Activated naive CD4-positive, alpha-beta T cell treated with Interleukin-2 at 50 U/mL for 16 hours (primary cell): ENCODE measurements around the gene PHKA2.

Source experiments
- DNase-seq: peaks from one replicate; pipeline ENCODE4 v3.0.0-alpha.2; 2020

Gene PHKA2

GRCh38 chrX:18973527-18974192, 10.3 kb downstream of the PHKA2 start:
- no peak for DNase-seq

GRCh38 chrX:18971506-18971905, 12.4 kb downstream of the PHKA2 start:
- no peak for DNase-seq

GRCh38 chrX:18970465-18970864, 13.4 kb downstream of the PHKA2 start:
- no peak for DNase-seq

- no peak for DNase-seq
Measured at GRCh38 chrX:18966624-18967023, 17.3 kb downstream of the PHKA2 start.

- DNase-seq: no peak
Measured at GRCh38 chrX:18964901-18965300, 19.0 kb downstream of the PHKA2 start.

GRCh38 chrX:18964026-18964425, 19.9 kb downstream of the PHKA2 start:
- no peak for DNase-seq

GRCh38 chrX:18962329-18962728, 21.6 kb downstream of the PHKA2 start:
- no peak for DNase-seq

GRCh38 chrX:18961686-18962085, 22.2 kb downstream of the PHKA2 start:
- no peak for DNase-seq

- no peak for DNase-seq
Measured at GRCh38 chrX:18956303-18957032, 27.4 kb downstream of the PHKA2 start.

GRCh38 chrX:18955676-18956075, 28.2 kb downstream of the PHKA2 start:
- no peak for DNase-seq

GRCh38 chrX:18951032-18951431, 32.9 kb downstream of the PHKA2 start:
- no peak for DNase-seq

GRCh38 chrX:18949944-18950301, 34.0 kb downstream of the PHKA2 start:
- DNase-seq: no peak

- no peak for DNase-seq
Measured at GRCh38 chrX:18949291-18949943, 34.5 kb downstream of the PHKA2 start.

GRCh38 chrX:18946611-18947010, 37.3 kb downstream of the PHKA2 start:
- no peak for DNase-seq

- no peak for DNase-seq
Measured at GRCh38 chrX:18946157-18946556, 37.8 kb downstream of the PHKA2 start.

- no peak for DNase-seq
Measured at GRCh38 chrX:18945483-18945882, 38.4 kb downstream of the PHKA2 start.

GRCh38 chrX:18944482-18944881, 39.4 kb downstream of the PHKA2 start:
- DNase-seq: no peak

GRCh38 chrX:18941896-18942295, 42.0 kb downstream of the PHKA2 start:
- no peak for DNase-seq

- no peak for DNase-seq
Measured at GRCh38 chrX:18938710-18939109, 45.2 kb downstream of the PHKA2 start.

GRCh38 chrX:18937173-18937572, 46.7 kb downstream of the PHKA2 start:
- no peak for DNase-seq

GRCh38 chrX:18935893-18936292, 48.0 kb downstream of the PHKA2 start:
- DNase-seq: no peak

GRCh38 chrX:18934708-18935107, 49.2 kb downstream of the PHKA2 start:
- DNase-seq: no peak

GRCh38 chrX:18933617-18934016, 50.3 kb downstream of the PHKA2 start:
- DNase-seq: no peak

- DNase-seq: no peak
Measured at GRCh38 chrX:18931972-18932371, 51.9 kb downstream of the PHKA2 start.
